ENCODE measurements around the gene FRMD8.

FRMD8 gene

DNA sequence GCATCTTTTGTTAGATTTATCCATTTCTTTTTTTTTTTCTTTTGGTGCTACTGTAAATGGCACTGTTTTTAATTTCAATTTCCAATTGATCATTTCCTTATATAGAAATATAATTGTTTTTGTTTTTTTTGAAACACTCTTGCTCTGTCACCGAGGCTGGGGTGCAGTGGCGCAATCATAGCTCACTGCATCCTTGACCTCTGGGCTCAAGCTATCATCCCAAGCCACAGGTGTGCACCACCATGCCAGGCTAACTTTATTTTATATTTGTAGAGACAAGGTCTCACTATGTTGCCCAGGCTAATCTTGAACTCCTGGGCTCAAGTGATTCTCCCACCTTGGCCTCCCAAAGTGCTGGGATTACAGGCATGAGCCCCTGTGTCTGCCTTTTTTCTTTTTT, 16.4 kb downstream of the FRMD8 start:
- TF ChIP-seq NFIC (IDR thresholded peaks at IDR 0.05) (no peak), RAD21 (IDR thresholded peaks at IDR 0.05; ENCODE audit: low read depth) (no peak), EGR1 (IDR thresholded peaks at IDR 0.05) (no peak), EP300 (IDR thresholded peaks at IDR 0.05; ENCODE audit: borderline replicate concordance) (no peak), FOXM1 (IDR thresholded peaks at IDR 0.05; ENCODE audit: borderline replicate concordance, low read depth) (no peak), CREB1 (IDR thresholded peaks at IDR 0.05; ENCODE audit: low read depth) (no peak), TEAD4 (IDR thresholded peaks at IDR 0.05) (no peak), YY1 (IDR thresholded peaks at IDR 0.05; ENCODE audit: low read depth) (no peak), ZBTB7A (IDR thresholded peaks at IDR 0.05; ENCODE audit: low read depth) (no peak), CEBPB (IDR thresholded peaks at IDR 0.05) (no peak), TCF12 (IDR thresholded peaks at IDR 0.05; ENCODE audit: low read depth) (no peak), TAF1 (IDR thresholded peaks at IDR 0.05; ENCODE audit: low read depth) (no peak)
- TF ChIP-seq, protein P1, sequence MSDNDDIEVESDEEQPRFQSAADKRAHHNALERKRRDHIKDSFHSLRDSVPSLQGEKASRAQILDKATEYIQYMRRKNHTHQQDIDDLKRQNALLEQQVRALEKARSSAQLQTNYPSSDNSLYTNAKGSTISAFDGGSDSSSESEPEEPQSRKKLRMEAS (IDR thresholded peaks at IDR 0.05), result no peak
- TF ChIP-seq, protein P2, sequence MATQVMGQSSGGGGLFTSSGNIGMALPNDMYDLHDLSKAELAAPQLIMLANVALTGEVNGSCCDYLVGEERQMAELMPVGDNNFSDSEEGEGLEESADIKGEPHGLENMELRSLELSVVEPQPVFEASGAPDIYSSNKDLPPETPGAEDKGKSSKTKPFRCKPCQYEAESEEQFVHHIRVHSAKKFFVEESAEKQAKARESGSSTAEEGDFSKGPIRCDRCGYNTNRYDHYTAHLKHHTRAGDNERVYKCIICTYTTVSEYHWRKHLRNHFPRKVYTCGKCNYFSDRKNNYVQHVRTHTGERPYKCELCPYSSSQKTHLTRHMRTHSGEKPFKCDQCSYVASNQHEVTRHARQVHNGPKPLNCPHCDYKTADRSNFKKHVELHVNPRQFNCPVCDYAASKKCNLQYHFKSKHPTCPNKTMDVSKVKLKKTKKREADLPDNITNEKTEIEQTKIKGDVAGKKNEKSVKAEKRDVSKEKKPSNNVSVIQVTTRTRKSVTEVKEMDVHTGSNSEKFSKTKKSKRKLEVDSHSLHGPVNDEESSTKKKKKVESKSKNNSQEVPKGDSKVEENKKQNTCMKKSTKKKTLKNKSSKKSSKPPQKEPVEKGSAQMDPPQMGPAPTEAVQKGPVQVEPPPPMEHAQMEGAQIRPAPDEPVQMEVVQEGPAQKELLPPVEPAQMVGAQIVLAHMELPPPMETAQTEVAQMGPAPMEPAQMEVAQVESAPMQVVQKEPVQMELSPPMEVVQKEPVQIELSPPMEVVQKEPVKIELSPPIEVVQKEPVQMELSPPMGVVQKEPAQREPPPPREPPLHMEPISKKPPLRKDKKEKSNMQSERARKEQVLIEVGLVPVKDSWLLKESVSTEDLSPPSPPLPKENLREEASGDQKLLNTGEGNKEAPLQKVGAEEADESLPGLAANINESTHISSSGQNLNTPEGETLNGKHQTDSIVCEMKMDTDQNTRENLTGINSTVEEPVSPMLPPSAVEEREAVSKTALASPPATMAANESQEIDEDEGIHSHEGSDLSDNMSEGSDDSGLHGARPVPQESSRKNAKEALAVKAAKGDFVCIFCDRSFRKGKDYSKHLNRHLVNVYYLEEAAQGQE (IDR thresholded peaks at IDR 0.05; ENCODE audit: low read depth), result no peak
- TF ChIP-seq, protein P3, sequence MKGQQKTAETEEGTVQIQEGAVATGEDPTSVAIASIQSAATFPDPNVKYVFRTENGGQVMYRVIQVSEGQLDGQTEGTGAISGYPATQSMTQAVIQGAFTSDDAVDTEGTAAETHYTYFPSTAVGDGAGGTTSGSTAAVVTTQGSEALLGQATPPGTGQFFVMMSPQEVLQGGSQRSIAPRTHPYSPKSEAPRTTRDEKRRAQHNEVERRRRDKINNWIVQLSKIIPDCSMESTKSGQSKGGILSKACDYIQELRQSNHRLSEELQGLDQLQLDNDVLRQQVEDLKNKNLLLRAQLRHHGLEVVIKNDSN (IDR thresholded peaks at IDR 0.05), result no peak

DNA sequence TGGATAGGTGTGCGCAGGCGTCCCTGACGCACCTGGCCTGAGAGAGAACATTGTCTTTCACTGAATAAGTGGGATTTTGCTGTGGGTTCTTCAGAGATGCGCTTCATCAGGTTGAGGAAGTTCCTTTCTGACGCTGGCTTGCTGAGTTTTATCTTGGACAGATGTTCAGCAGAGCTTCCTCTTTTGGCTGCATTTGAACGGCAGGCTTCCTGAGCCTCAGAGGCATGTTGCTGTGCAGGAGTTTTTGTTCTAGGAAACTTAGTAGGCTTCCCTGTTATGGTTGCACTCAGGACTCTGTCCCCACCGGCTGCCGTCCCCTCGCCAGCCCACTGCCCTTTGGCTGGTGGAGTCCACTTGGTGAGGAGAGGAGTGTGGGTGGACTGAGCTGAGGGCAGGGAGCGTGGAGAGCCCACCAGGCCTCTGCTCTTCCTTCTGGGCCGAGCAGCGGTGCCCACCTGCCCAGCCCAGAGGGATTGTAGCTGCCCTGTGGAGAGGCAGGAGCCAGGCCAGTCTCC, 17.2 kb downstream of the FRMD8 start:
- no peak for TF ChIP-seq YY1 (IDR thresholded peaks at IDR 0.05; ENCODE audit: low read depth)
- TF ChIP-seq, protein P1 (IDR thresholded peaks at IDR 0.05), result no peak
- TF ChIP-seq, protein P3 (IDR thresholded peaks at IDR 0.05), result no peak
- TF ChIP-seq TAF1 (IDR thresholded peaks at IDR 0.05; ENCODE audit: low read depth), result no peak
- no peak for TF ChIP-seq EP300 (IDR thresholded peaks at IDR 0.05; ENCODE audit: borderline replicate concordance)

DNA sequence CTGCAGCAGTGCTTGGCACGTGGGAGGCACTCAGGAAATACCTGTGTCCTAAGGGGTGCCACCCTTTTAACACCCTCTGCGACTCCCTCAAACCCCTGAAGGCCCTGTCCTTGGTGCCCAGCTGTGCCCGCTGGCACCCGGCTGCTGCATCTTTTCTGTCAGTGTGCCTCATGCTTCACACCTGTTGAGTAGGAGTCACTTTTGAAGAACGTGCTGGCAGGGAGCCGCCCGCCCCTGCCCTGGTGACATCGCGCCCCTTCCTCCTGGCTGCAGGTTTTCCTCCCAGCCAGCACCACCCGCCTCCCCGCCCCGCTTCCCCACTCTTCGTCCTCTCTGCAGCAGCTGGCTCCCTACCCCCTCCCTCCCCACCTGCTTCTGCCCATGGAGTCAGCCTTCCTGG, 17.8 kb downstream of the FRMD8 start:
- TF ChIP-seq, protein P1 (IDR thresholded peaks at IDR 0.05), result 0 out of 2 replicates have a peak, but pooled peaks have one; percentile 27
- TF ChIP-seq EP300 (IDR thresholded peaks at IDR 0.05; ENCODE audit: borderline replicate concordance) (no peak), CREB1 (IDR thresholded peaks at IDR 0.05; ENCODE audit: low read depth) (no peak), TAF1 (IDR thresholded peaks at IDR 0.05; ENCODE audit: low read depth) (no peak)
- TF ChIP-seq, protein P2 (IDR thresholded peaks at IDR 0.05; ENCODE audit: low read depth), result 0 out of 2 replicates have a peak, but pooled peaks have one; percentile 15

DNA sequence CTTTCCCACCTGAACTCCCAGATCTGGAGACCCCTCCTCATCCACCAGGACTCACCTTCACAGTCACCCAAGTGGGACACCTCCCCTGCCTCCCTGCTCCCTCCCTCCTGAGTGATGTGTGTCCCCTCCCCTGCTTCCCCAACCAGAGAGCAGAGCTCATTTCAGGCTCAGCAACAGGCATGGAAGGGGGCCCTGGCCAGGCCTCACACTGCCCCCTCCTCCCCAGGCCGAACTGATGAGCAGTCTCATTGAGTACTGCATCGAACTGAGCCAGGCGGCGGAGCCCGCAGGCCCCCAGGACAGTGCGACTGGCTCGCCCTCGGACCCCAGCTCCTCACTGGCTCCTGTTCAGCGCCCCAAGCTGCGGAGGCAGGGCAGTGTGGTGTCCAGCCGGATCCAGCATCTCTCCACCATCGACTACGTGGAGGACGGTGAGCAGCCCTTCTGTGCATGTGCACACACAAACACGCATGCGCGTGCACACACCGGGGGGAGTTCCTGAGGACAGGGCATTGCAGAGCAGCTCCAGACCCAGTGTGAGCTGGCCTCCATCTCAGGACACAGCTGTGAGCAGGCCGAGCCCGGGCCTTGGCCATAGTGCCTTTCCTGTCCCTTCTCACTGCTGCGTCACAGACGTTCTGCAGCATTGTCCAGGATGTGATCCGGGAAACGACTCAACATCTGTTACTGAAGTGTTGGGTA, 18.4 kb downstream of the FRMD8 start:
- TF ChIP-seq EP300 (IDR thresholded peaks at IDR 0.05; ENCODE audit: borderline replicate concordance) (no peak), EGR1 (IDR thresholded peaks at IDR 0.05) (no peak), TCF12 (IDR thresholded peaks at IDR 0.05; ENCODE audit: low read depth) (no peak), YY1 (IDR thresholded peaks at IDR 0.05; ENCODE audit: low read depth) (no peak), RAD21 (IDR thresholded peaks at IDR 0.05; ENCODE audit: low read depth) (no peak), CEBPB (IDR thresholded peaks at IDR 0.05) (no peak), ZBTB7A (IDR thresholded peaks at IDR 0.05; ENCODE audit: low read depth) (no peak), TEAD4 (IDR thresholded peaks at IDR 0.05) (no peak), NFIC (IDR thresholded peaks at IDR 0.05) (no peak), CREB1 (IDR thresholded peaks at IDR 0.05; ENCODE audit: low read depth) (no peak), TAF1 (IDR thresholded peaks at IDR 0.05; ENCODE audit: low read depth) (no peak), FOXM1 (IDR thresholded peaks at IDR 0.05; ENCODE audit: borderline replicate concordance, low read depth) (no peak)
- TF ChIP-seq, protein P2 (IDR thresholded peaks at IDR 0.05; ENCODE audit: low read depth), result no peak
- TF ChIP-seq, protein P1 (IDR thresholded peaks at IDR 0.05), result no peak
- TF ChIP-seq, protein P3 (IDR thresholded peaks at IDR 0.05), result no peak
